Measurements from ENCODE around the gene KRTCAP3. TPM values are rescaled to one million over a fixed set of nuclear protein-coding genes. Genes with fewer than 3 reads are reported as not detected.

KRTCAP3 gene
- total RNA-seq: 10 to 100 TPM; 22.2 to 28.0 (median 25.6) TPM

- peak in 1 of 2 donors; percentile 31 for DNase-seq (ENCODE audit: low spot score in 2 of 2)
Observed at GRCh38 chr2:27441958-27442919, at the start of gene KRTCAP3. Gene KRTCAP3, plus strand, starts transcription at chr2:27442381. Its CDS starts 32 bp downstream, at chr2:27442413.

GRCh38 chr2:27393225-27393624, 49.0 kb upstream of the KRTCAP3 start:
- TF ChIP-seq, protein P1, sequence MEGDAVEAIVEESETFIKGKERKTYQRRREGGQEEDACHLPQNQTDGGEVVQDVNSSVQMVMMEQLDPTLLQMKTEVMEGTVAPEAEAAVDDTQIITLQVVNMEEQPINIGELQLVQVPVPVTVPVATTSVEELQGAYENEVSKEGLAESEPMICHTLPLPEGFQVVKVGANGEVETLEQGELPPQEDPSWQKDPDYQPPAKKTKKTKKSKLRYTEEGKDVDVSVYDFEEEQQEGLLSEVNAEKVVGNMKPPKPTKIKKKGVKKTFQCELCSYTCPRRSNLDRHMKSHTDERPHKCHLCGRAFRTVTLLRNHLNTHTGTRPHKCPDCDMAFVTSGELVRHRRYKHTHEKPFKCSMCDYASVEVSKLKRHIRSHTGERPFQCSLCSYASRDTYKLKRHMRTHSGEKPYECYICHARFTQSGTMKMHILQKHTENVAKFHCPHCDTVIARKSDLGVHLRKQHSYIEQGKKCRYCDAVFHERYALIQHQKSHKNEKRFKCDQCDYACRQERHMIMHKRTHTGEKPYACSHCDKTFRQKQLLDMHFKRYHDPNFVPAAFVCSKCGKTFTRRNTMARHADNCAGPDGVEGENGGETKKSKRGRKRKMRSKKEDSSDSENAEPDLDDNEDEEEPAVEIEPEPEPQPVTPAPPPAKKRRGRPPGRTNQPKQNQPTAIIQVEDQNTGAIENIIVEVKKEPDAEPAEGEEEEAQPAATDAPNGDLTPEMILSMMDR (IDR thresholded peaks at IDR 0.05): no peak
- TF ChIP-seq POLR2A (IDR thresholded peaks at IDR 0.05): no peak
- DNase-seq (ENCODE audit: low spot score in 2 of 2): no peak
- WGBS, 2 donors: 96 to 97% methylated on average over 33 of the region's 33 CpGs
- no peak overlapping the region for H3K4me3 ChIP-seq (ENCODE audit: low read depth, poor library complexity, severe bottlenecking)
- intact Hi-C loops (cut with DNase I; ENCODE audit: low total_unique reads): no loop called here

More at GRCh38 chr2:27441958-27442919, at the start of gene KRTCAP3:
- 38 to 39% methylated on average over 70 to 74 of the region's 80 CpGs for WGBS, 2 donors
- intact Hi-C loops (cut with DNase I; ENCODE audit: low total_unique reads): no loop called here
- no peak for TF ChIP-seq POLR2A (IDR thresholded peaks at IDR 0.05)
- TF ChIP-seq, protein P1 (IDR thresholded peaks at IDR 0.05): no peak
- H3K4me3 ChIP-seq (ENCODE audit: low read depth, poor library complexity, severe bottlenecking): peak within 1 kb of the TSS; percentile 20

GRCh38 chr2:27398962-27399361, 43.2 kb upstream of the KRTCAP3 start:
- H3K4me3 ChIP-seq (ENCODE audit: low read depth, poor library complexity, severe bottlenecking): no peak overlapping the region
- intact Hi-C loops (cut with DNase I; ENCODE audit: low total_unique reads): no loop called here
- TF ChIP-seq, protein P1 (IDR thresholded peaks at IDR 0.05): no peak
- TF ChIP-seq POLR2A (IDR thresholded peaks at IDR 0.05): no peak
- DNase-seq (ENCODE audit: low spot score in 2 of 2): no peak
- 94 to 98% methylated on average over 5 of the region's 5 CpGs for WGBS, 2 donors

GRCh38 chr2:27400348-27401135, 41.6 kb upstream of the KRTCAP3 start:
- no peak for DNase-seq (ENCODE audit: low spot score in 2 of 2)
- WGBS, 2 donors: 95 to 100% methylated on average over 2 of the region's 2 CpGs
- intact Hi-C loops (cut with DNase I; ENCODE audit: low total_unique reads): no loop called here
- no peak for TF ChIP-seq POLR2A (IDR thresholded peaks at IDR 0.05)
- TF ChIP-seq, protein P1 (IDR thresholded peaks at IDR 0.05): no peak
- no peak overlapping the region for H3K4me3 ChIP-seq (ENCODE audit: low read depth, poor library complexity, severe bottlenecking)

- intact Hi-C loops (cut with DNase I; ENCODE audit: low total_unique reads): no loop called here
- WGBS, 2 donors: 46 to 51% methylated on average over 16 of the region's 16 CpGs
- no peak for DNase-seq (ENCODE audit: low spot score in 2 of 2)
- no peak overlapping the region for H3K4me3 ChIP-seq (ENCODE audit: low read depth, poor library complexity, severe bottlenecking)
- no peak for TF ChIP-seq POLR2A (IDR thresholded peaks at IDR 0.05)
- TF ChIP-seq, protein P1 (IDR thresholded peaks at IDR 0.05): peak in 1 of 3 donors; percentile 21
Observed at GRCh38 chr2:27407798-27408491, 34.2 kb upstream of the KRTCAP3 start.
